MV-4-11 (cell line): ENCODE results near the gene GYG1.

Experiments used
- DNase-seq: peaks from one replicate; lab custom pipeline; 2025; lab: John Stamatoyannopoulos, UW

GYG1 gene

DNA sequence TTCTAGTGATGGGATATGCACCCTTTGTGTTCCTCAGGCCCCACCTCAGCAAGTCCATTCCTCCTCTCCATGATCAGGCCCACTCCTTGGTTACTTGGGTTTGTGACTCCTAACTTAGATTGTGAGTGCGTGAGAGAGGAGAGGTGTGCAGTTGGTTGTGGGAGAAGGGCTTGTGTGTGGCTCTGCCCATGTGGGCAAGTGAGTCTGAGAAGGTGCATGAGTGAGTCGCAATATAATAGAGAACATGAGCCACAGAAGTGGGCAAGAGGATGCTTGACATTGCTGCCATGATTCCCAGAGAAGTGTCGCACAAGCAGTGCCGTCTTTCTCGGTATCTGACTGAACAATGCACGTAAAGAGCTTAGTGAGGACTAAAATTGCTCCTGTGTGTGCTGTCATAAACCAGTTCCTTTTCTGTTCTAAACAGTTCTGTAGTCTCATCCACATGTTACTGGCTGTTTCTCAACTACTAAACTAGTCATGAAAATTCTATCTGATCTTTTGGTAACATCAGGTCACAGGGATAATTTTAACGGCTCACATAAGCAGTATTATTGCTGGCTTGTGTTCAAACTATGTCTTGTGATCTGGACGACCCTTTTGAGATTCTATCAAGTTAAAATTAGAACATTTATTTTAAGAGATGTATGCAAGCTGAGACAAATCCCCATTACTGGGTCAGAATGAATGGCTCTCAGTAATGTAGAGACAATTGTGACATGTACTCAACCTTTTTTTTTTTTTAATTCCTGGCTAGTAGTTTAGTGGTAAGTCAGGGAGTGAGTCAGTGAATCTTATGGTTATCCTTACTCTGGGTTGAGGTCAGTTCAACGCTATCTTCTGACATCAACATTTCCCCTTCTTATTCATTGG lies 25.6 kb downstream of the GYG1 start:
- DNase-seq, result peak; percentile 57

DNA sequence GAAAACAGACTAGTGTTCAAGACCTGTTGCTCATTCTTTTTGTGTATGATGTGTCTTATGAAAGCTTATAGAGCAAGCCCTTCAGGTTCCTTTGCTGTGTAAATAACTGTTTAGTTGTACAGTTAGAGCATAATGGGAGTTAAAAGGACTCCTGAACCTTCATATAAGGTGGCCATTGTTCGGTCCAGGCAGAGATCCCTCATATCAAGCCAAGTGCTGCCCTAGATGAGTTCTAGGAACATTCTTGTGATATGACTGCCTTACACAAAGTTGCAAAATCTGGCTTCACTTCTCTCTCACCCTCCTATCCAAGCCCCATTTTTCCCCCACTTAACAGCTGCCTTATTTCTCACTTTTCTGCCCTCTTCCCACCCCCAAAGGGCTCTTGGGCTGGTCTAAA lies 26.9 kb downstream of the GYG1 start:
- no peak for DNase-seq

DNA sequence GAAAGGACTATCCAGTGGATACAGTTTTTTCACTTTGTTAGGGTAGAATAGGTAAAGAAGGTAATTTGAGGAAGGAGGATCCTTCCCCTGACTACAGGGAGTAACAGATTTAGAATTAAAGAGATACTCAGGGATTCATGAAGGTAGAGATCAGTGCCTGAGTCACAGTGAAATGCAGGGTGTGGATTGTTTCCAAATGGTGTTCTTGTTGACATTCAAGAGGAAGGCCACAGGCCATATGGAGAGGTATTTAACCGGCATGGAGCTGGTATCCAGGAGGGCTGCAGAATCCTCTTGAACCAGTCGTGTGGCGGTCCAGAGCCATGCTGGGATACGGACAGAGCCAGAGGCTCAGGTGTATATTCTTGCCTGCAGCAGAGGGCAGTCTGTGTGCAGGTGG lies 28.2 kb downstream of the GYG1 start:
- DNase-seq, result no peak

DNA sequence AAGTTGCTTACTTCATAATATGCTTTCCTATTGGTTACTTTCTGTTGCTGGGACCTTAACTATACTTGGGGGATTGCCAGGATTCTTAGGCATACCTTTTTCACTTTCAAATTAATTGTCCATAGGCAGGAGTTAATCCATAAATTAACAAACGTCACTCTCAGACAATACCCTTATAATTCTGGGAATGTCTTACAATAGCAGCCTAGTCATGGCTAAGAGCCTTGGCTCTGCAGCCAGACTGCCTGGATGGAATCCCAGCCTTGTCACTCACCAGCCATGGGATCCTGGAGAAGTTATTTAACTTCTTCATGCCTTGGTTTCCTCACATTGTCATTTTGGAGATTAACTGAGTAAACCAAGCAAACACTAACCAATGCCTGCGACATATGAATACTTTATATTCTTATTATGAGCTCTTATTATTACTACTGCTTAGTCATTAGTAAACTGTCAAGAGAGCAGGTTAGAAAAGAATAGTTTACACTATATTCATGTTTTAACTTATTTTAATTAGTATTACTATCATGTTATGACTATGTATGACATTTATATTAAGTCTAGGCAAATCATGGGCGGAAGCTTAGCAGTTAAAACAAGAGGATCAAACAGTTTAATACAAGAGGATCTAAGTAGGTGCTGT lies 29.0 kb downstream of the GYG1 start:
- no peak for DNase-seq

DNA sequence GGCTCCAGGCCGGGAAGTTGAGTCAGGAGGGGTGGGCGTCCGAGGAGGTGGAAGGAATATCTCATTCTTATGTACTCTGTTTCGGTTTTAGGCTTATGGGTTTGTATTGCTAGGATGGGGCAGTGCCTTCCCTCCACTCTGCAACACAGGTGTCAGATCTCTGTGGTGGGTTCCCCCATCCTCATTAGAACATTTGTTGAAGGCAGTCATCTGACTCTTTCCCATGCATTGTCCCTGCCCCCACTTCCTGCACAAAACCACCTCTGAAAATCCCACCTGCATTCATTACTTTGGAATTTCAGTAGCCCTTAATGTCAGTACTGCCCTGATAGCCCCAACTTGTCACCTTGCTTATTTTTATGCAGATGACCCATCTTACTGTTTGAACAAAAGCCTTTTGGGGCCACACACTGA lies 29.5 kb downstream of the GYG1 start:
- DNase-seq, result no peak

DNA sequence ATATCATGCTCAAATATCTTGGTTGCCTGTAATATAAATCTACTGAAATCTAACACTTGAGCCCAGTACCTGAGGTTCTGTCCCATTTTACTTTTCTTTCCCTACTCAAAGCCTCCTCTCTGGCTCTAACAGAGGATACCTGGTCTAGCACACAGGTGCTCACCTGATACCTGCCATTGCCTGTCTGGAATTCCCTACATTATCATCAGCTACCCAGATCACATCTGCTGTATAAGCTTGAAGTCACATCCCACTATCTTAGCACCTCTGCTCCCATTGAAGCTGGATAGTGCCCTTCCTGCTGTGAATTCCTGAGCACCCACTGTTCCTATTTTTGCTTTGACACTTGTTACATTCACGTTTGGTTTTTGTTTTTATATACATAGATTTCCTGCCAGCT lies 30.5 kb downstream of the GYG1 start:
- DNase-seq, result no peak

DNA sequence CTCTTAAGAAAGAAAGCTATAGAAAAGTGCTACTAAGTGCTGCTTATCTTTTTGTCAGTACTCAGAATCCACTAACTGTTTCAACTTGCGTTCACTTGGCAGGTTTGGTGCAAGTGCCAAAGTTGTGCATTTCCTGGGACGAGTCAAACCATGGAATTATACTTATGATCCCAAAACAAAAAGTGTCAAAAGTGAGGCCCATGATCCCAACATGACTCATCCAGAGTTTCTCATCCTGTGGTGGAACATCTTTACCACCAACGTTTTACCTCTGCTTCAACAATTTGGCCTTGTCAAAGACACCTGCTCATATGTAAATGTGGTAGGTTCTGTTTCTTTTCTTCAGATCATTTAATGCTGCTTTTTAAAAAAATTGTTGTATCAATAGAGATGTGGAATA lies 32.6 kb downstream of the GYG1 start:
- DNase-seq, result no peak

DNA sequence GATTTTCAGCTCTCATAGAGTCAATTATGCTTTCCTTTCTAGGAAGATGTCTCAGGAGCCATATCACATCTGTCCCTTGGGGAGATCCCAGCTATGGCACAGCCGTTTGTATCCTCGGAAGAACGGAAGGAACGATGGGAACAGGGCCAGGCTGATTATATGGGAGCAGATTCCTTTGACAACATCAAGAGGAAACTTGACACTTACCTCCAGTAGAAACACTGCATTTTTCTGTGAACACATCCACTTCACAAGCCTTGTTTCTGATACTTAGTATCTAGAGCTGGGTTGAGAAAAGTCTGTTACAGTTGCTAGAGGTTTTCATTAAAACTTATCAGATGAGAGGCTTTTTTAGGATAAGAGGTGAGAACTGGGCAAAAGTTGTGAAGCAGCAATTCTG lies 35.4 kb downstream of the GYG1 start:
- DNase-seq, result no peak

DNA sequence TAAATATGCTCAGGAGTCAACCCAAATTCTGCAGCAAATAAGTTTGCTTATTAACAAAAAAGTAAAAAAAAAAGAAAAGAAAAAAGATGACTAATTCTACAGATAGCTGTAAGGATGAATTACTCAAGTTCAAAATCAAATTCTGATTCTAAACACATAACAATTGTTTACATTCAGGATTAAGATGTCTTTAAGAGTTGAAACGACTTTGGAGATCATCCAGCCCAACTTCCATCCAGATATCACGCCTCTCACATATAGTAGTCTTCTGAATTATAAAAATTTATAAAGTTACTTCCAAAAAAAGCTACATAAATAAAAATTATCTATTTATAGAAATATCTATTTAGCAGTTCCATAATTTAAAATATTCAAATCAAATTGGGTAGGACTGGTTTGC lies 39.8 kb downstream of the GYG1 start:
- no peak for DNase-seq

DNA sequence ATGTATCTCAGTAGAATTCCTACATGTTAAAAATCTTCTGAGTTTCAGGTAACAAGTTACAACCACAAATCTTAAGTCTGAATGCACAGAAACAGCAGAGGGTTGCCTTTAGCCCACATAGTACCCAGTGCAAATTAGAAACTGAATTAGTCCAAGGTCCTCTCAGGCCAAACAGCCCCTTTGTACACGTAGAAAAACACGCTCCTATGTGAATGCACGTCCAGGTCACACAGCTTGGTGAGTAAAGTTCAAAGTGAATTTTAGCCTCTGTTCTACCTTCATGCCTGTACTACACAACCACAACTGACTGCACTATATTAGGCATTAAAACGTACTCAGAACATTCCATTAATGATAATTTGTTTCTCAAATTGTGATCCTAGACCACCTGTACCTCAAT lies 46.3 kb downstream of the GYG1 start:
- DNase-seq, result no peak

DNA sequence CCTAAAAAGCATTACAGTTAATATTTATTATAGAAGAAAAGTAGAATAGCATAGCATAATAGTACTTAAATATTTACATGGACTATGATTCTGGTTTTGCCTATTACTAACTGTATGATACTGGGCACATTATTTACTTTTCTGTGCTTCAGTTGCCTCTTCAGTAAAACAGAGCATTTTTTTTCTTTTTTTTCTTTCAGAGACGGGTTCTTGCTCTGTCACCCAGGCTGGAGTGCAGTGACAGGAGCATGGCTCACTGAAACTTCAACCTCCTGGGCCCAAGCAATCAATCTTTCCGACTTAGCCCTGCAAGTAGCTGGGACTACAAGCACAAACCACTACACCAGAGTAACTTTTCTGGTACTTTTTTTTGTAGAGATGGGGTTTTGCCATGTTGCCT lies 47.0 kb downstream of the GYG1 start:
- no peak for DNase-seq

DNA sequence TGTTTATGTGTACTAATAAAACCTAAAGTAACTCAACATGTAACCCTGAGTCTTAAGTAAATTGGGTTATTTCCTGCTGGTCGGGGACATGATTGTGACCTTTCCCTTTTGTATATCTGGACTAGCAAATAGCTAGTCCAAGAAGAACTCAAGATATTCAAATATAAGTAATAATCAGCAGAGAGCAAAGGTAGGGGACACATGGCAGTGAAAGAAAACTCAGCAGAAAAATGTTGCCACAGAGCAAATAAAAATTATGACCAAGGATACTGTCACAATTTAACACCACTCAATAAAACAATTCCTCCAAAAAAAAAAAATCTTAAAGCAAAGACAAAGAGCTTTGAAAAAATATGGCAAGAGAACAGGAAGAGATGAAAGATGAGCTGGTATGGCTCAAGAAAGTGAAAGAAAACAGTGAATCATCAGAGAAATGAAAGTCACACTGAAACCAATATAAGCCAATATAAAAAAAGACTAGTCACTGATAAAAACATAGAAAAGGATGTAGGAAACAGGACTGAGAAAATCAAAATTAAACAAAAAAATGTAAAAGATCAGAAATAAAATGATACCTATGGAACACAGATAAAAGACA lies 51.5 kb downstream of the GYG1 start:
- DNase-seq, result peak; percentile 38

DNA sequence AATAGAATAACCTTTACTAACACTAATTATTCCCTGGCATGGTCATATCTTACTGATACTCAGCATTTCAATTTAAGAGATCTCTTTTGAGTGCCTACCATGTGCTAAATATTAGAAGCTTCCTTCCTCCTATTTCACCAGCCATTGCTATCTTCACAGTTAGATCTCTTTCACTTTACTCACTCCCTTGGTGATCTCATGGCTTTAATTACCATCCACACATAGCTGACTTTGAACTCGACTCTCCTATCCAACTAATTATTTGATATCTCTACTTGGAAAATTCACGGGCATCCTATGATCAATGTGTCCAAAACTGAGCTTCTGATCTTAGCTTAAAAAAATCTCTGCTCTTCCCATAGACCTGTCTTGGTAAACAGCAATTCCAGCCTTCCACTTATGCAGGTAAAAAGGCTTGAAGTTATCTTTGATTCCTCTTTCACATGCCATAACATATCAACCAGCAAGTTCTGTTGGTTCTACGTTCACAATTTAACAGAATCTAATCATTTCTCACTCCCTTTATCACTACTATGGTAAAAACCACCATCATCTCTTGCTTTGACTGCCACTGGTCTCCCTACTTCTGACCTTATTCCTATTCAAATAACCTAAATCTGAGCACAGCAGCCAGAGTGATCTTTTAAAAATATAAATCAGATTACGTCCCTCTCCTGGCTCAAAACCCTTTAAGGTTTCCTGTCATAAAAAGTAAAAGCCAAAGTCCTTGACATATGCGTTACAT lies 53.2 kb downstream of the GYG1 start:
- DNase-seq, result no peak

DNA sequence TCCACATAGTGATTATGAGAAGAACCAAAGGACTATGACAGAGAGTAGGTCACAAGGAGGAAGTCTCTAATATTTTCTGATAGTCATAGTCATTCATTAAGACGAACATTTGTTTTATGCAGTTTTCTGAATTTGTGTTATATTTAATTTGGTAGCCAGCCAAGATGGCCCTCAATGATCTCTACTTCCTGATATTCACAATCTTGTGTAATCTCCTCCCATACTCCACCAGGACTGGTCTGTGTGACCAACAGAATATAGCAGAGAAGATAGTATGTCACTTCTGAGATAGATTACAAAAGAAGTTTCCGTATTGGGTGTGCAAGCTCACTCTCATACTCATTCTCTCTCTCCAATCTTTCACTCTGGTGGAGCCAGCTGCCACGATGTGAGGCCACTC lies 64.2 kb downstream of the GYG1 start:
- DNase-seq, result peak; percentile 42

DNA sequence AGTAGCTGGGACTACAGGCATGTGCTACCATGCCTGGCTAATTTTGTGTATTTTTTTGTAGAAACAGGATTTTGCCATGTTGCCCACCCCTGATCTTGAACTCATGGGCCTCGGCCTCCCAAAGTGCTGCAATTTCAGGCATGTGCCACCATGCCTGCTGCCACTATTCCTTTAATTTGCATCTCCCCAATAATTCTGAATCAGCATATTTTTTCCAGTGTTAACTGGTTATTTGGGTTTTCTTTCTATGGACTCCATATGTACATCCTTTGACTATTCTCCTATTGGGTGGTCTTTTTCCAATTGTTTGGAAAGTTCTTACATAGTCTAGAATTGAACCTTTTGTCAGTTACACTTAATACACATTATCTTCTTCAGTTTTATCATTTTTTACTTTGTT lies 66.9 kb downstream of the GYG1 start:
- no peak for DNase-seq

DNA sequence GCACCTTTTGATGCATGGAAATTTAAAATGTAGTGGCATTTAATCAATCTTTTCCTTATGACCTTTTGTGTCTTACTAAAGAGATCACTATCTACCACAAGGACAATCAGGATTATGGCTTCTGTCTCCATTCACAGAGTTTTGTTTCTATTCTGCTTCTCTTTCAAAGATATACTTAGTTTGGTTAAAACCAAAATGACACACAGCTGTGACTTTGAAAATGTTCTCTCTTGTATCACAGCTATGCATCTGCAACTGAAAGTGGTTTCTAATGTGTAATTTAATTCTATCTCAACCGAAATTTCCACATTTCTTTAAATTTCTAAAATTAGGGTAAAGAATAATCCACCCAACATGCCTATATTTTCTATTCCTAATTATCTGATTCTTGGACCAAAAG lies 67.3 kb downstream of the GYG1 start:
- no peak for DNase-seq

DNA sequence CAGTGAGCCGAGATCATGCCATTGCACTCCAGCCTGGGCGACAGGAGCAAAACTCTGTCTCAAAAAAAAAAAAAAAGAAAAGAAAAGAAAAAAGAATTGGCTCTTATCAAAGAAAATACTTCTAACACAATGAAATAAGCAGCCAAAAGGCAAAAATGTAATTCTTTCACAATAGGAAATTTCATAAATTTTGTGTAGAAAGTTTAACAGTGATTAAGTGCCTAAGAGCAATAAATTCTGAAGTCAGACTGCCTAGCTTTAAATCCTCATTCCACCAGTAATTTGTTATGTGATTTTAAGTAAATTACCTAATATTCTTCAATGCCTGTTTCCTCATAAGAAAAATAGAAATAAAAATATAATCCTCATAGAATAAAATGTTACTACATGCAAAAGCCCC lies 70.4 kb downstream of the GYG1 start:
- DNase-seq, result no peak

DNA sequence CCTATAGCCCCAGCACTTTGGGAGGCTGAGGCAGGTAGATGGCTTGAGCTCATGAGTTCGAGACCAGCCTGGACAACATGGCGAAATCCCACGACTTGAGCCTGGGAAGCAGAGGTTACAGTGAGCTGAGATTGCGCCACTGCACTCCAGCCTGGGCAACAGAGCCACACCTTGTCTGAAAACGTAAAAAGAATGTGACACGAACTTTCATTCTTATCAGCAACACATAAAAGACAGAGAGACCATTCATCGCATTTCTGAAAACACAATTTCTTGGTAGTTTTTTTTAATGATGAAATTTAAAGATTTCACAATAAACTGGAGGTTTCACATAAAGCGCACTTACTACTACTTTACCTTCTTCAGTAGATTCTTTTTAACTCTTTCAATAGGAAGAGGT lies 76.5 kb downstream of the GYG1 start:
- DNase-seq, result no peak
